ENCODE data around the gene STK33.

Gene STK33

GRCh38 chr11:8621147-8621546 lies 27.1 kb upstream of the STK33 start:
- Histone ChIP-seq H3K27me3 (no peaks in the 10 kb centered on the region), H3K4me1 (no peaks in the 10 kb centered on the region), H3K4me3 (no peak overlapping the region), H3K36me3 (peaks cover 51 to 93% (median 51%) of the 10 kb centered on the region in 3 donors), H3K27ac (no peak overlapping the region), H3K9me3 (no peaks in the 10 kb centered on the region)
- intact Hi-C loops (cut with DNase I; ENCODE audit: low total_unique reads): no loop called here
- DNase-seq: no peak
- TF ChIP-seq CTCF (IDR thresholded peaks at IDR 0.05): no peak

- H3K27me3 ChIP-seq: no peaks in the 10 kb centered on the region
- no peak for DNase-seq
- no peaks in the 10 kb centered on the region for H3K4me1 ChIP-seq
- no peak overlapping the region for H3K27ac ChIP-seq
- peaks cover 25 to 72% (median 30%) of the 10 kb centered on the region in 3 donors for H3K36me3 ChIP-seq
- H3K4me3 ChIP-seq: no peak overlapping the region
- no peaks in the 10 kb centered on the region for H3K9me3 ChIP-seq
- intact Hi-C loops (cut with DNase I; ENCODE audit: low total_unique reads): no loop called here
- no peak for TF ChIP-seq CTCF (IDR thresholded peaks at IDR 0.05)
Measured at GRCh38 chr11:8617063-8617462, 23.0 kb upstream of the STK33 start.

GRCh38 chr11:8615291-8616032 lies 21.4 kb upstream of the STK33 start:
- H3K4me1 ChIP-seq: no peaks in the 10 kb centered on the region

GRCh38 chr11:8614497-8614896 lies 20.5 kb upstream of the STK33 start:
- H3K27me3 ChIP-seq: no peaks in the 10 kb centered on the region
- H3K27ac ChIP-seq: no peak overlapping the region
- peaks cover 5 to 46% (median 11%) of the 10 kb centered on the region in 3 donors for H3K36me3 ChIP-seq
- no peak for DNase-seq
- intact Hi-C loops (cut with DNase I; ENCODE audit: low total_unique reads): no loop called here
- no peaks in the 10 kb centered on the region for H3K9me3 ChIP-seq
- no peak overlapping the region for H3K4me3 ChIP-seq
- no peaks in the 10 kb centered on the region for H3K4me1 ChIP-seq
- no peak for TF ChIP-seq CTCF (IDR thresholded peaks at IDR 0.05)

More at GRCh38 chr11:8615291-8616032, 21.4 kb upstream of the STK33 start:
- no peak for TF ChIP-seq CTCF (IDR thresholded peaks at IDR 0.05)
- Histone ChIP-seq H3K27me3 (no peaks in the 10 kb centered on the region), H3K27ac (no peak overlapping the region), H3K4me3 (no peak overlapping the region), H3K9me3 (no peaks in the 10 kb centered on the region), H3K36me3 (peaks cover 11 to 56% (median 15%) of the 10 kb centered on the region in 3 donors)
- no peak for DNase-seq
- intact Hi-C loops (cut with DNase I; ENCODE audit: low total_unique reads): no loop called here

- Histone ChIP-seq H3K4me1 (no peaks in the 10 kb centered on the region), H3K9me3 (no peaks in the 10 kb centered on the region), H3K27ac (no peak overlapping the region), H3K4me3 (no peak overlapping the region), H3K27me3 (no peaks in the 10 kb centered on the region), H3K36me3 (peaks cover 0 to 32% (median 11%) of the 10 kb centered on the region in 3 donors)
- intact Hi-C loops (cut with DNase I; ENCODE audit: low total_unique reads): no loop called here
- TF ChIP-seq CTCF (IDR thresholded peaks at IDR 0.05): no peak
- no peak for DNase-seq
Measured at GRCh38 chr11:8613036-8613435, 19.0 kb upstream of the STK33 start.

All from tibial artery (tissue), 4 donors.